M059J (cell line): ENCODE measurements around the gene FGF9. TPM values are rescaled to one million over a fixed set of nuclear protein-coding genes. Genes with fewer than 3 reads are reported as not detected.

Experiments used
- total RNA-seq: library from RNA; depleted of rRNA; stranded (reverse); fragments of >200 nt; shearing (Covaris generic); gene quantifications from 2 replicates; pipeline ENCODE4 v1.2.3, GENCODE V29; 2014; rRNA removed

The FGF9 gene
- total RNA-seq, 1 experiment from 2014 or later, result not detected

Other genes starting within 250 kb of the FGF9 start
- gene ZDHHC20, start 211.8 kb upstream of the FGF9 start, total RNA-seq, result 102 and 105 TPM in 2 replicates
- 85.6 and 170 TPM in 2 replicates for gene MICU2, start 66.9 kb upstream of the FGF9 start, total RNA-seq